CD4-positive, alpha-beta T cell treated with Interleukin-21 for 1 hour (primary cell): ENCODE data around the gene MBD5.
"Not testable (repeated sequence)": the region's sequence is repeated elsewhere in the genome, so short reads cannot be mapped to it uniquely, and the experiment has no call there.

Experiments
- DNase-seq: peaks from one replicate; pipeline ENCODE4 v3.0.0-alpha.2; 2020

The MBD5 gene

DNA sequence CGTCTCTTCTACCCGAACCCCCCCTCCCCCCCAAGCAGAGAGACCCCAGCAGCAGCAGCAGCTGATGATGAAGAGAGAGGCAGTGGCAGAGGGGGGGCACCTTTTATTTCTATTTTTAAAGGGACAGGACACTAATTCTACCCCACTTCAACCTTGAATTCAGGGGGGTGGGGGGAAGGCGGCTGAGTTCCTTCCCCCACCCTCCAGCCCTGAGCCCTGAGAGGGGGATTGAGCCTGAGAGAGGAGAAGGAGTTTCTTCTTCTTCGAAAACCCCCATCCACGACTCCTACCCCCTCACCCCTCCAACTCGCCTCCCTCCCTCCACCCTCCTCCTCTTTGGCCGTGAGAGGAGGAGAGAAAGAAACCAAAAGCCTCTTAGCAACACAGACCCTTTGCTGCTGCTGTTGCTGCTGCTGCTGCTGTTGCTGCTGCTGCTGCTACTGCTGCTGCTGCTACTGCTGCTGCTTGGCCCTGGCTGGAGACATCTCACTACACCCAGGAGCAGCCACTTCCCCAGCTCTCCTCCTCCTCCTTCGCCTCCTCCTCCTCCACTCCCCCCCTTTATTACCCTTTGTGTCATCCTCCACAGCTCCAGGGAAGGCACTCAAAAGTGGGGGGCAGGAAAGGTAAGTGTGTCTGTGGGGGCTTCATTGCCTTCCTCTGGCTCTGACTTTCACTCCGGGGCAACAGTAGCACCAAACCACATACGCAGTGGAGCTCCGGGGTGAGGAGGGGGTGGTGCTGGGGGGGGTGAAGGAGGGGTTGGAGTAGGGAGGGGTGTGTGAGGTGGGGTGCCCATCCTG is at the start of gene MBD5:
TSS of gene MBD5 (plus strand) at position 33 of the 803 bp plus-strand sequence.
- DNase-seq = peak; percentile 79

GRCh38 chr2:147976102-147976501 is 44.8 kb upstream of the MBD5 start:
- DNase-seq = no peak

GRCh38 chr2:147977679-147978078 is 43.2 kb upstream of the MBD5 start:
- no peak for DNase-seq

DNA sequence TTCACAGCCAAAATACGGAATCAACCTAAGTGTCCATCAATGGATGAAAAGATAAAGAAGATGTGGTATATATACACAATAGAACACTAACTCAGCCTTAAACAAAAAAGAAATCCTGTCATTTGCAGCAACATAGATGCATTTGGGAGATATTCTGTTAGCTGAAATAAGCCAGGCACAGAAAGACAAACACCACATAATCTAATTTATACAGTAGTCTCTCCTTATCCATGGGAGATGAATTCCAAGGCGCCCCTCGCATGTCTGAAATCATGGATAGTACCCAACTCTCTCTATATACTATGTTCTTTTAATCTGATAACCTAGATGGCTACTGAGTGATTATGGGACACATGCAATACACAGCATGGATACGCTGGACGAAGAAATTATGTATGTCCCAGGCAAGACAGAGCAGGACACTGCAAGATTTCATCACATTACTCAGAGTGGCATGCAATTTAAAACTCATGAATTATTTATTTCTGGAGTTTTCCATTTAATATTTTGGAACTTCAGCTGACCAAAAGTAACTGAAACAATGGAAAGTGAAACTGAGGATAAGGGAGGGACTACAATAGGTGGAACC is 39.9 kb upstream of the MBD5 start:
- no peak for DNase-seq

- no peak for DNase-seq
Measured at GRCh38 chr2:147989102-147989501, 31.8 kb upstream of the MBD5 start.

- DNase-seq = peak; percentile 71
Measured at GRCh38 chr2:147989809-147990403, 31.0 kb upstream of the MBD5 start.

DNA sequence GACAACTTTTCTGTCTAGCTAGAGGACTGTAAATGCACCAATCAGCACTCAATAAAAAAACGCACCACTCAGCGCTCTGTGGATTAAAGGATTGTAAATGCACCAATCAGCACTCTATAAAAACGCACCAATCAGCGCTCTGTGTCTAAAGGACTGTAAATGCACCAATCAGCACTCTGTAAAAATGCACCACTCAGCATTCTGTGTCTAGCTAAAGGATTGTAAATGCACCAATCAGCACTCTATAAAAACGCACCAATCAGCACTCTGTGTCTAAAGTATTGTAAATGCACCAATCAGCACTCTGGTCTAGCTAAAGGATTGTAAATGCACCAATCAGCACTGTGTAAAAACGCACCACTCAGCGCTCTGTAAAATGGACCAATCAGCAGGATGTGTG is 25.9 kb upstream of the MBD5 start:
- DNase-seq = not testable (repeated sequence)

- DNase-seq = no peak
Measured at GRCh38 chr2:147996828-147997227, 24.1 kb upstream of the MBD5 start.

GRCh38 chr2:147998203-147998602 is 22.7 kb upstream of the MBD5 start:
- no peak for DNase-seq

- DNase-seq = no peak
Measured at GRCh38 chr2:147999126-147999525, 21.8 kb upstream of the MBD5 start.

DNA sequence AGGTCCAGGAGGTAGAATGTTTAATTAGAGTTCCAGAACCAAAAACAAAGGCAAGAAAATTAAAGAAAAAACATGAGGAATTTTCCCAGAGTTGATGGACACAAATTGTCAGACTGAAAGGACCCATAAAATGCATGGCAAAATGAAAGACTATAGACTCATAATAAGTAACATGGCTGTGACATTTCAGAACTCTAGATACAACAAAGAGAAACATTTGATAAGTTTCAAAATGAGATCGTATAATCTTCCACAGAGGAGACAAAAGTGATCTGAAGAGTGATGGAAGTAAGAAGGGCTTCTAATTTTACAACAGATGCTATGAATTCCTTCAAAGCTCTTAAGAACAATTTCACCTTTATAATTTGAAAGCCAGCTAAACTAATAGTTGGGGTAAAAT is 20.8 kb upstream of the MBD5 start:
- DNase-seq = no peak

DNA sequence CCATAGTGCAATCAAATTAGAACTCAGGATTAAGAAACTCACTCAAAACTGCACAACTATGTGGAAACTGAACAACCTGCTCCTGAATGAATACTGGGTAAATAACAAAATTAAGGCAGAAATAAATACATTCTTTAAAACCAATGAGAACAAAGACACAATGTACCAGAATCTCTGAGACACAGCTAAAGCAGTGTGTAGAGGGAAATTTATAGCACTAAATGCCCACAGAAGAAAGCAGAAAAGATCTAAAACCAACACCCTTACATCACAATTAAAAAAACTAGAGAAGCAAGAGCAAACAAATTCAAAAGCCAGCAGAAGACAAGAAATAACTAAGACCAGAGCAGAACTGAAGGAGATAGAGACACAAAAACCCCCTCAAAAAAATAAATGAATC is 18.5 kb upstream of the MBD5 start:
- DNase-seq = not testable (repeated sequence)

DNA sequence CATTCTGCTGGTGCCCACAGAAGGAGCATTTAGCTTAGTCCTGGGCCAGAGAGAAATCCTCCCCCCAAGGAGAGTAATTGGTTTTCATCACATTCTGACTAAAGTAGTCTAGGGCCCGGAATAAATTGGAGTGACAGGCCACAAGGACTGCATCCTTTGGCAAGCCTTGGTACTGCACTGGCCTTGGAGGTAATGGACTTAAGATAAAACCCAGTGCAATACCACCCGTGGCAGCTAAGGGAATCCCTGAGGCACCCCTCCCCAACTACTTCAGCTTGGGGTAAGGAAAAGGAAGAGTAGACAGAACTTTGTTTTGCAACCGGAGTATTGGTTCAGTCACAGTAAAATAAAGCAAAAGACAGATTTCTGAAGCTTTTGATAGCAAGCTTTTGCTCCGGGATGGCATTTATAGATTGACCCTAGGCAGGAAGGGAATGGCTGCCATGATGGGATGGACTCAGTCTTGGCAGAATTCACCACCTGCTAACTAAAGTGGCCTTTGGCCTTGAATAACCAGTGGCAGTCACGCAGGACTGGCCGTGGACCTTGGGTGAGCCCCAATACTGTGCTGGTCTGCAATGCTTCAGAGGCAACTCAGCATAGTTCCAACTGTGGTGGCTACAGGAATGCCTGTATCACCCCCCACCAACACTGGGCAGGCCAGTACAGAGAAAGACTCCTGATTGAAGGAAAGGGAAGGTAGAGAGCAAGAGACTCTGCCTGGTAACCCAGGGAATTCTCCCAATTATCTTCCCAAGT is 14.5 kb upstream of the MBD5 start:
- DNase-seq = no peak

GRCh38 chr2:148007219-148007900 is 13.5 kb upstream of the MBD5 start:
- no peak for DNase-seq

DNA sequence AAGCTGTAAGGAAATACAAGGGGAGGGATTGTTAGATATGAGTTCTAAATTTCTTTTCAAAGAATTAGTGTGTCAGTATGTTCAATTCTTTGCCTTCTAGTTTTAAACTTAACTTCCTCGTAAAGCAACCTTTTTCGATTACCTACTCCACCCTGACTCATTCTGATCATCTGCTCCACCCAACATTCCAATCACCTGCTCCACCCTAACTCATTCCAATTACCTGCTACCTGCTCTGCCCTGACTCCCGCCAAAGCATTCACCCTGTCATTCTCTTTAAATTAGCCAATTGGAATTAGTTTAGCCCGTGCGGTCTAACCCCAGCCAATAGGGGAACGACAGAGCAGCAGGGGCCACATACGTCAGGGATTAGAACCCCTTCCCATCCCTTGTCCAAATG is 12.5 kb upstream of the MBD5 start:
- DNase-seq = not testable (repeated sequence)

DNA sequence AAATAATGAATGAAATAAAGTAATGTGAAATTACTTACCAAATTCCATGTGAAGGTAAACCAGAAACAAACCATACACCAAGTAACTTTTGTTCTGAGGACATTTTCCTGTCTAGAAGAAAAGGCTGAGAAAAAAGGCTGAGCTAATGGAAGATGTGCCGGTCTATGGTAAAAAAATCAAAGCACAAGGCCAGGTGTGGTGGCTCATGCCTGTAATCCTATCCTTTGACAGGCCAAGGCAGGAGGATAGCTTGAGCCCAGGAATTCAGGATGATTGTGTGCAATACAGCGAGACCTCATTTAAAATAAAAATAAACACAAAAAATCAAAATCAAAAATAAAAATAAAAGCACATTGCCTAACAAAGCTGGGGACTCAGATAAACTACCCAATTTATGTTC is 7.0 kb upstream of the MBD5 start:
- no peak for DNase-seq

DNA sequence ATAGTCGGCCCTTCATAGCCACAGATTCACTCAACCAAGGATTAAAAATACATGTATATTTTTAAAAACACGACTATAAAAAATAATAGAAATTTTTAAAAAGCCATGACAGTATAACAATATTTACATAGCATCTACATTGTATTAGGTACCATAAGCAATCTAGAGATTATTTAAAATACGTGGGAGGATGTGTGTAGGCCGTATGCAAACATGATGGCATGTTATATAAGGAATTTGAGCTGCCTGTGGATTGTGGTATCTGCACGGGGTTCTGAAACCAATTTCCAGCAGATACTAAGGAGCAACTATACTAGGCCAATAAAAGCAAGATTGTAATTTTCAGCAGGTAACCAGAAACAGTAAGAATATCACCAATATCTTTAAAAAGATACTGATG is 6.3 kb upstream of the MBD5 start:
- no peak for DNase-seq

DNA sequence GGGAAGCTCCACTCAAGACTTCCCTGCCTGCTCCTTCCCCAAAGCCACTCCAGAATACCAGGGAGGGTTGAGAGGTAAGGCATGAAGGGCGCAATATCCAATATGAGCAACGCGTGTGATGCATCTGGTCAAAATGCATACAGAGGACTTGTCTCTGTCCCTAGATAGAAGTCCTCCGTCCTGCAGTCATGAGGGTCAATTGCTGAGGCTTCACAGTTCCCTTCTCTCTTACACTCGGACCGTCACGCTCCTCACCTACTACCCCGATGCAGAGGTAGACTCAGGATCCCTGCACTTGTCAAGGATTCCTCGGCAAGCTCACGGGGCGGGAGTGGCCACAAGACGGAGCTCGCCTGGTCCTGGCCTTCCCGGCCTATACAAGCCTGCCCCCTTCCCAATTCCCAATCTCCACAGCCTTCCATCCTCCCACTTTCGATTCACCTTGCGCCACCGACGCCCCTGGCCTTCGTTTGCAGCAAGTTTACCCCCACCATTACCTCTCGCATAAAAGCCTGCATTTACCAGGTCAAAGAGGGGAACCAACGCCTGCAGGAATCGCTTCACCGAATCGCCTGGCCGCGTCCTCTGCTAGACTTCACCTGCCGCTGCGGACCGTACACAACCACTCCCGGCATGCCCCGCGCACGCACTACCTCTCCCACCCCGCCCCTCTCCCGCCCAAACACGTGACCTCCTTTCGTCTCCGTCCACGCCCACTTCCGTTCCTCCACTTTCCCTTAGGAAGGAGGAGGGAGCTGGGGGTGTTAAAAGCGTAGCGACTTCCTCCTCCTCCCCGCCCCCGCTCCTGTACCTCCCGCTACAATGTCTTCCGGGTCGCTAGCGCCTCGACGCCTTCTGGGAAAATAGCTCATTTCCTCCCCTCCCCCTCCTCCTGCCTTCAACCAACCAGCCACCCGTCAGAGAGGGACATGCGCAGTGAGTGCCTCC is 506 bp upstream of the MBD5 start, which contains the start of gene ORC4:
TSS of gene ORC4 (minus strand) at position 627 of the 948 bp plus-strand sequence. CDS start 44,779 bp downstream, outside the sequence.
- peak; percentile 98 for DNase-seq

DNA sequence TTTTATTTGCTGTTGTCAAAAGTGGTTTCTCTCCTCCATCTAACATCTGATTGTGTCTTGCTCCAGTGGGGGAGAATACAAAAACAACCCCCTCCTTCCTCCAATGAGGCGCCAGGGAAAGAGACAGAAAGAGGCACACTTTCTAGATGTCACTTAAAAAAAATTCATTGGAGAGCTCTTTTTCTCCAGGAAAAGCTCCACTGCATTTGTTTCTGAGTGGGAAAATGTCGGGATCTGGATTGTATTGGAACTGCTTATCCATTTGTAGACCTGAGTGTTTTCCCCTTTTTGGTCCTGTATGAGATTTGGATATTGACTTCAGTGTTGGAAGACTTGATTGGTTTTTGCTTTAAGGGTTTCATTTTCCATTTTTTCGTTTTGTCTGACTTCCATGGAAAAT is 995 bp downstream of the MBD5 start:
- no peak for DNase-seq

GRCh38 chr2:148022351-148022750 is 1.5 kb downstream of the MBD5 start:
- DNase-seq = no peak

DNA sequence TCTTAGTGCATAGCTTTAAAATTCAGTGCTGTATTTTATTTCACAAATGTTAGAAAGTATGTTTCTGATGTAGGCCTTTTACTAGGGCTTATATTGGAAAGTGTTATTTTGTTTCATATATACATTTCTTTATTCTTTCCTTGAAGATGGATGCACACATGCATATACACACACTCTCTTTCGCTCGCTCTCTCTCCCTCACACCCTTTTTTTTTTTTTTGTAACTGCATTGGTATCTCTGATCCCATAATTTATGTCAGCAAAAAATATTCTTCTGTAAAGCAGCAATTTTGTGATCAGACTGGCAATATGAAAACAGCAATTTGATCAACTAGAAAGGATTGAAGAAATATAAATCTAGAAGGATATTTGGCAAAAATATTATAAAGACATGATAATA is 2.0 kb downstream of the MBD5 start:
- no peak for DNase-seq

DNA sequence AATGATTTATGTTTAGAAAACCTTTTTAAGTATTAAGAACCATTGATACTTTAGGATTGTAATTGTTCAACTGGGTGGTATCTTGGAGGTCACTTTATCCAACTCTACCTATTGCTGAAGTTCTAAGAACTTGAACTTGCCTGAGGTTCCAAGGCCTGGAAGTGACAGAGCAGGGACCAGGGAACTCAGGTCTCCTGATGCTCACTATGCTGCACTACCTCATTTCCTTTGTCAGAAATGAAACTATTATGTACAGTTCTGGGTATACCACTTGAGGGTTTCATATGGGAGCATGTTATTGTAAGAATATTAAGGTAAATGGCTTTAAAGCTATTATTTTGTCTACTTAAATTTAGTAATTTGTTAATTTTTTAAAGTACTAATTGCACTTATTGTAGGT is 3.0 kb downstream of the MBD5 start:
- DNase-seq = peak; percentile 37
